ENCODE results near the gene THEM5.
"Not testable (repeated sequence)": the region's sequence is repeated elsewhere in the genome, so short reads cannot be mapped to it uniquely, and the experiment has no call there.

THEM5 gene

DNA sequence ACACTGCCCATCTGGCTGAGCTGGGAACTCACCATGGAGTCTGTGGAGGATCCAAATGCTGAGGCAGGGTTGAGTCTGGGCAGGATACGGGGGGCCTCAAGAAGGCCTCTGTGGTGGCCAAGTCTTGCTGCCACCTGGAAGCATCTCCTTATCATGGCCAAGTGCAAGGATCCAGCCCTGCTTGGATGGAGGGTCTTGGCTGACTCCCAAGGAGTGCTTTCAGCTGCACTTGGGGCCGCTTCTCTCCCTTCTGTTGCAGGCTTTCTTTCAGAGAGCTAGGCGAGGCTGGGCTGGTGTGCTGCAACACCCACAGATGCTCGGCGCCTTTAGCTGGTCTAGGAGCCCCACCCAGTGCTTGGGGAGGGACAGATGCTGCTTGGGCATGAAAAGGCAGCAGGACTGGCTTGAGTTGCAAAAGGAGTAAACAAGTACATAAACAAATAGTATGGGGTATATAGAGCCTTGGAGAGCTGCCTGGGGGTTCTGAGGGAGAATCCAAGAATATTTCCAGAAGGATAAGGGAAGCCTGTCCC, at the start of gene THEM5:
Gene THEM5, minus strand, starts transcription at position 302 of the 533 bp plus-strand sequence. Its CDS starts 147 bp downstream, at position 155.
- no peak for DNase-seq (ENCODE audit: low spot score)

DNA sequence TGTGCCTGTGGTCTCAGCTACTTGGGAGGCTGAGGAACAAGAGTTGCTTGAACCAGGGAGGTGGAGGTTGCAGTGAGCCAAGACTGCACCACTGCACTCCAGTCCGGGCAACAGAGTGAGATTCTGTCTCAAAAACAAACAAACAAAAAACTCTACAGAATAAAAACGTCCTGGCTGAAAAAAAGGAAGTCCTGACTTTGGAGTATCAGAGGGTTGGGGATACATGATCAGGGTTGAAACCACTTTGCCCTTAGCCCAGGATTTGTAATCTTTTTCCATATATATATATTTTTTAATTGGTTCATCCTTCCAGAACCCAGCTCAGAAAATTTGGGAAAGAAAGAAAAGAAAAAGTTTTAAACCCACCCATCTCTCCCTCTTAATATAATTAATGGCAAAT, 49.3 kb upstream of the THEM5 start:
- no peak for DNase-seq (ENCODE audit: low spot score)

DNA sequence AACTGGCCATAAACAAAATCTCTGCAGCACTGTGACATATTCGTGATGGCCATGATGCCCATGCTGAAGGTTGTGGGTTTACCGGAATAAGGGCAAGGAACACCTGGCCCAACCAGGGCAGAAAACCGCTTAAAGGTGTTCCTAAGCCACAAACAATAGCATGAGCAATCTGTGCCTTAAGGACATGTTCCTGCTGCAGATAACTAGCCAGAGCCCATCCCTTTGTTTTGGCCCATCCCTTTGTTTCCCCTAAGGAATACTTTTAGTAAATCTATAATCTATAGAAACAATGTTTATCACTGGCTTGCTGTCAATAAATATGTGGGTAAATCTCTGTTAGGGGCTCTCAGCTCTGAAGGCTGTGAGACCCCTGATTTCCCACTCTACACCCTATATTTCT, 47.3 kb upstream of the THEM5 start:
- DNase-seq (ENCODE audit: low spot score): not testable (repeated sequence)

DNA sequence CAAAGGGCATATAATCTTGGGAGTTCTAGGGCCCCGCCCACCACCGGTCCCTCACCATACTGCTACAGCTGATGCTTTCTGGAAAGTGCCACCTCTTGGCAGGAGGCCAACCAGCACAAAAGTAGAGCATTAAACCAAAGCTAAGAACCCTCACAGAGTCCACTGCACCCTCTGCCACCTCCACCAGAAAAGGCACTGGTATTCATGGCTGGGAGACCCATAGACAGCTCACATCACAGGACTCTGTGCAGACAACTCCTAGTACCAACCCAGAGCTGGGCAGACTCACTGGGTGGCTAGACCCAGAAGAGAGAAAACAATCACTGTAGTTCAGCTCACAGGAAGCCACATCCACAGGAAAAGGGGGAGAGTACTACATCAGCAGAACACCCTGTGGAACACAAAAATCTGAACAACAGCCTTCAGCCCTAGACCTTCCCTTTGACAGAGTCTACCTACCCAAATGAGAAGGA, 45.0 kb upstream of the THEM5 start:
- no peak for DNase-seq (ENCODE audit: low spot score)

- DNase-seq (ENCODE audit: low spot score): no peak
These were observed 44.5 kb upstream of the THEM5 start for GRCh38 chr1:151897991-151898431.

GRCh38 chr1:151893176-151893924, 39.8 kb upstream of the THEM5 start:
- DNase-seq (ENCODE audit: low spot score): no peak

DNA sequence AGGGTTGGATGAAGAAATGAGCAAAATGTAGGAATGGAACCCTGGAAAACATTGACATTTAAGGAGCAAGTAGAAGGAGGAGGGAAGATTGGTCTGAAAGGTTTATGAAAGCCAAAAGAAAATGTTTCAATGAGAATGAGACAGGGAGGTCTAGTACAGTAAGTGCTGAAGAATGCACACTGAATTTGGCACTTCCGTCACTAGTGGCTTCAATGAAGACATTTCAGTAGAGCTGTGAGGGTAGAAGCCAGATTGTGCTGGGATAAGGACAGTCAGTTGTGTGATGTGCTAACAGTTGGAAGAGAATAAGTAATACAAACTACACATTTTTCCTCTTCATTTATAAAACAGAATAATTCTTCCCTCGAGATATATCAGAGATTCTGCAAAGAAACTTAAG, 38.7 kb upstream of the THEM5 start:
- no peak for DNase-seq (ENCODE audit: low spot score)

DNA sequence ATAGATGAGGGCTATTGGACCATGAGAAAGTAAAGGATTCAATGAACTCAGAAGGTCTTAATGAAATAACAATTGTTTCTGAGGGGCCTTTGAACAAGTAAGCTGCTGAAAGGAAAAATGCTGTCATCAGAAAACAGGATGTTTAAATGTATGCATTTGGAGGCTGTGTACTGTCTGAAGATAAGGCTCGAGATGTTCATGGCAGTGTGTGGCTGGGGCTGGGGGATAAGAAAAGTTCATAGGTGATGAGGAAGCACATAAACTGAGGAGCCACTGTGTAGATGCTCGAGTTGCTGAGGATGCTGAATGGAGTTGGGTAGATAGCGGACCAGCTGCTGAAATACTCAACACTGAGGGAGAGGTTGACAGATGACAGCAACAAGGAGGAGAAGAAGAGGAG, 38.0 kb upstream of the THEM5 start:
- DNase-seq (ENCODE audit: low spot score): no peak

DNA sequence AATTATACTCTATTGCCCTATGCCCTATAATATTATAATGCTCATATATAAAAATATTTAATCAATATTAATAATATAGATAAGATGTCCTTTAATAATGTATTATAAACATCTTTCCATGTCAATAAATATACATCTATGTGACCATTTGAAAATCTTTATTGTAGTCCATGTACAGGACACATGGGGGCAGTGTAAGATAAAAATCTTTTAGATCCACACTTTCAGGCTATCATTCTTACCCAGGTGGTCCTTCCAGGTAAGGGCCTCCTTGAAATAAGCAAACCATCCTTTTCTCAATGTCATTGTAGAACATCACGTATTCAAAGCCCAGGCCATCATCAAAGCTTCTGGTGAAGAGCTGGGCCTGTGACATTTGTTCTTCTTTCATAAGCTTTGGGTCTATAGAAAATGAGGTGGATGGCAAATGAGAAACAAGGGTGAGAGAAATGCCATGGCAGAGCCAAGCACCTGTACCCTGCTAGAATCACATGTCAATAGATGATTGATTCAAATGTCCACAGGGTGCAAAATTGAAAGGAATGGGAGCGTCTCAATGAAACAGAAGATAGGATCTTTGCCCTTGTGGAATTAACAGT, 35.6 kb upstream of the THEM5 start:
- no peak for DNase-seq (ENCODE audit: low spot score)

GRCh38 chr1:151887028-151887427, 33.5 kb upstream of the THEM5 start:
- no peak for DNase-seq (ENCODE audit: low spot score)

DNA sequence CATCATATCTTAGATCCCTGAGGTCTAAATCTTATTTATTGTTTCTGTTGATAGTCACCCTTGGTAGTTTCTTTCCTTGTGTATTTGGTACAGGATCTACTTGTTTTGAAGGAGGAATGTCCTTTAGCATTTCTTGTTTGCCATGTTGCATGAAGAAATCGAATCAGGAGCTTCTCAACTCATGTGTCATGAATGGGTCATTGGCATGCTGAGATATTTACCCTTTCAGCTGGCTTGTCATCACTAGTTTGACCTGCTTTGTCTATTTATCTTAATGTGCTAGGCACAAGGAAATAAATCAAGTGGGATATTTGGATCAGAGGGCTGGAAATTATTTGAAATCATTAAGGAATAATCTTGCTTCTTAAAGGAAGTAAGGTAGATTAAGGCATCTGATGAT, 32.0 kb upstream of the THEM5 start:
- no peak for DNase-seq (ENCODE audit: low spot score)

GRCh38 chr1:151884879-151885278, 31.4 kb upstream of the THEM5 start:
- DNase-seq (ENCODE audit: low spot score): not testable (repeated sequence)

- not testable (repeated sequence) for DNase-seq (ENCODE audit: low spot score)
These were observed 30.9 kb upstream of the THEM5 start for GRCh38 chr1:151884445-151884844.

GRCh38 chr1:151883898-151884297, 30.4 kb upstream of the THEM5 start:
- not testable (repeated sequence) for DNase-seq (ENCODE audit: low spot score)

GRCh38 chr1:151882918-151883317, 29.4 kb upstream of the THEM5 start:
- DNase-seq (ENCODE audit: low spot score): not testable (repeated sequence)

DNA sequence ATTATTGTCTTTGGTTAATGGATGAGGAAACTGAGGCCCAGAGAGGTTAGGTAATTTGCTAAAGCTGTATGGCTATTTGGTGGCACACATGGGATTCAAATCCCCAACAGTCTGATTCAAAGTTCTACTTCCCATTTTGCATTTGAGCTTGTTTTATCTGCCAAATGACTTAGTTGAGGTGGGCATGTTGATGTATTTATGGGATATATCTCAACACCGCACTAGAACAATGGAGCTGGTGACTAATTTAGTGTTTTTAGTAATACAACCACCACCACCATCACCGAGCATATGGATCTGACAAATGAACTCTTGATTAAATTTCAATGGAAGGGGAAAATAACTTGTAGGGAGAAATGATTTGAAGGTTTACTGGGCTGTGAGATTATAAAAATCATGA, 29.0 kb upstream of the THEM5 start:
- no peak for DNase-seq (ENCODE audit: low spot score)

DNA sequence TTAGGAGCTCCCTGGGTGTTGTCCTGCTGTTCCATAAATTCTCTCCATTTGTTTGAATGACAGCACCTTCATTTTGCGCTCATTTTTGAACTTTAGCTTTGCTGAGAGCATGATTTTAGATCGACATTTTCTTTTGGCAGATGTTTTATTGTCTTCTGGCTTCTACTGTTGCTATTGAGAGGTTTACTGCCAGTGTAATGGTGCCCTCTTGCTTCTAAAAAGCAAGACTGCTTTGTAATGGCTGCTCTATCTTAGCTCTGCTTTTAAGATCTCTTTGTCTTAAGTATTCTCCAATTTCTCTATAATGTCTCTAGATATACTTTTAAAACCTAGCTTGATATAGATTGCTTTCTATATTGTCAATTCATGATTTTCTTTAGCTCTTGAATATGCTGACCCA, 28.0 kb upstream of the THEM5 start:
- DNase-seq (ENCODE audit: low spot score): no peak

DNA sequence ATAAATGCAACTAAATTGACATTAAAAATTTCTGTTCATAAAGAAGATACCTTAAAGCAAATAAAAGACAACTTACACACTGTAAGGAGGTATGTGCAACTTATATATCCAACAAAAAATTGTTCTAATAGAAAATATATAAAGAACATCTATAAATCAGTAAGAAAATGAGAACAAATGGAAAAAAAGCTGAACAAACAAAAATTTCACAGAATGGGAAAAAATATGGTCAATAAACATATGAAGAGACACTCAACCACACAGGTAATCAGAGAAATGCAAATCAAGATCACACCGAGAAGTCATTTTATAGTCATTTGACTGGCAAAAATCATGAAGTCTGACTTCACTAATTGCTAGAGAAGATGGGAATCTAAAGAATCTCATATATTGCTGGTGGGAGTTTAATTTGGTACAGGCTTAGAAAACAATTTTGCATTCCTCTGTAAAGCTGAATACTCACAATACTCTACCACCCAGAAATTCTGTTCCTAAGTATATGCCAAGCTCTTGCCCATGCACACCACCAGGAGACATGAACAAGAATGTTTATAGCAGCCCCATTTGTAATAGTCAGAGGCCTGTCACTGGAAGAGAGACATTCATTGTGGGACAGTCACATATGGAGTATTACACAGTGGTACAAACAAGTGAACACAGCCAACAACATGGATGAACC, 22.0 kb upstream of the THEM5 start:
- no peak for DNase-seq (ENCODE audit: low spot score)

- not testable (repeated sequence) for DNase-seq (ENCODE audit: low spot score)
These were observed 19.3 kb upstream of the THEM5 start for GRCh38 chr1:151872776-151873175.

DNA sequence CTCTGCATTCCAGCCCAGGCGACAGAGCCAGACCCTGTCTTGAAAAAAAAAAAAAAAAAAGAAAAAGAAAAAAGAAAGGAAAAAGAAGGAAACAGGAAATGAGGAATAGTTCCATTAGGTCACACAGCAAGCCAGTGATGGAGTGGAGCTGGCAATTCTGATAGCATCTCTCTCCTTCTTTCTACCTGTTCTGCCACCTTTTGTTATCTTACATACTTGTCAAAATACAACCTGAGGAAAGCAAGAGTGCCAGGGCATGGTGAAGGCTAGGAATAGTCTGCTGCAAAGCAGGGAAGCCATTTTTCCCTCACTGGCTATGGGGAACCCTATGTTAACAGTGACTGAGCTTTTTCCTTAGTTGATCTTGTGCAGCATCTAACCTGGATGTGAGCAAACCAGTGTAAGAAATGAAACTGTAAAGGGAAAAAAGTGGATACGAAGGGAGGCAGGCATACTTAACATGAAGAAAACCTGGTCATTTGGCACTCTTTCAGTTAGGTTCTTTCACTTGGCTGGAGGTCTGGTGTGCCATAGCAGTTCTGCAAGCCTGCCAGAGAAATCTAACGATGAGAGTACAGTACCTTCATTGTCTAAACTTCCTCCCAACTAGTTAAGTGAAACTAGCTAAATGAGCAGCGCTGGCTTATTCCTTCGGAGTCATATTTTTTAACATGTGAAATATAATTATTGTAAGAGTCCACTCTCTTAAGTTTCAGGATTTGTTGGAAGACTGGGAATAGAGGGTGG, 17.9 kb upstream of the THEM5 start:
- no peak for DNase-seq (ENCODE audit: low spot score)

GRCh38 chr1:151868486-151868885, 15.0 kb upstream of the THEM5 start:
- DNase-seq (ENCODE audit: low spot score): no peak
